ENCODE measurements around the gene SRC. TPM values are rescaled to one million over a fixed set of nuclear protein-coding genes. Genes with fewer than 3 reads are reported as not detected.

SRC gene
- total RNA-seq, 1 donor from 2014 or later, result 15.4 TPM

DNA sequence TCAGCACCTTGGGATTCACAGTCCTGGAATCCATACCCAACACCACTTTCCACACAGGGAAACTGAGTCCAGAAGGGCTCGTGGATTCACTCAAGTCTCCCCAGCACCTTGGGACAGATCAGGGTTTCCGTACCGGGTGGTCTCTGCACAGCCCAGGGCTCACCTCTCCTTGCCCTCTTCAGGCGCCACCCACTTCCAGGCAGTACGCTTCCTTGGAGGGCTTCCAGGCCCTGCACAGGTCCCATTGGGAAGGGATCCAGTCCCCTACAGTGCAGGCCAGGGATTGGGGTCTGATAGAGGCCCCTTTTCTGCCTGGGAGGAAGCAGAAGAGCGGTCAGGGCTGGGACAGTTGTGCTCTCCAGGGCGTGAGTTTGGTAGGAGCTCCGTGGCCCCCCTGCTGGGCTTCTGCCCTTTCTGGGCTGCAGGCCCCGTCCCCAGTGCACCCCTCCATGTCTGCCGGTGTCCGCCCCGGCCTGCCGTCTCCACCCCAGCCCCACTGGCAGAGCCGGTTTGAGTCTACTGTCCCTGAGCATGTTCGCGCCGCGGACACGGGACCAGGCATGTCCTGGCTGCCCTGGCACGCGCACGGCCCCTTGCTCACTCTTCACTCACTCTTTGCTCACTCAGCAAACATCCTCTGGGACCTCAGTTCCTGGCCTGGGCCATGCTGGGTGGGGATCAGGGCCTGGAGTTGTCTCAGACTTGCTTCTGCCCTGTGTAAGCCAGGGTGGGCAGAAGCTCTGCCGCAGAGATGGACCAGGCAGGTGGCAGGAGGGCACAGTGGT lies 12.6 kb downstream of the SRC start:
- Histone ChIP-seq H3K27ac (peak overlapping the region; percentile 20), H3K4me1 (peaks cover 3% of the 10 kb centered on the region), H4K20me1 (ENCODE audit: low read depth) (peaks cover 93% of the 10 kb centered on the region), H3K79me2 (ENCODE audit: low read depth) (peaks cover 81% of the 10 kb centered on the region), H3K9me3 (ENCODE audit: low read depth) (no peaks in the 10 kb centered on the region), H3F3A (ENCODE audit: low read depth) (no peaks in the 10 kb centered on the region), H3K27me3 (no peaks in the 10 kb centered on the region), H3K4me3 (no peak overlapping the region), H3K9ac (no peak overlapping the region), H2AFZ (replicated peaks) (no peak overlapping the region), H3K36me3 (no peaks in the 10 kb centered on the region), H3K4me2 (no peak overlapping the region)
- TF ChIP-seq, protein P1, sequence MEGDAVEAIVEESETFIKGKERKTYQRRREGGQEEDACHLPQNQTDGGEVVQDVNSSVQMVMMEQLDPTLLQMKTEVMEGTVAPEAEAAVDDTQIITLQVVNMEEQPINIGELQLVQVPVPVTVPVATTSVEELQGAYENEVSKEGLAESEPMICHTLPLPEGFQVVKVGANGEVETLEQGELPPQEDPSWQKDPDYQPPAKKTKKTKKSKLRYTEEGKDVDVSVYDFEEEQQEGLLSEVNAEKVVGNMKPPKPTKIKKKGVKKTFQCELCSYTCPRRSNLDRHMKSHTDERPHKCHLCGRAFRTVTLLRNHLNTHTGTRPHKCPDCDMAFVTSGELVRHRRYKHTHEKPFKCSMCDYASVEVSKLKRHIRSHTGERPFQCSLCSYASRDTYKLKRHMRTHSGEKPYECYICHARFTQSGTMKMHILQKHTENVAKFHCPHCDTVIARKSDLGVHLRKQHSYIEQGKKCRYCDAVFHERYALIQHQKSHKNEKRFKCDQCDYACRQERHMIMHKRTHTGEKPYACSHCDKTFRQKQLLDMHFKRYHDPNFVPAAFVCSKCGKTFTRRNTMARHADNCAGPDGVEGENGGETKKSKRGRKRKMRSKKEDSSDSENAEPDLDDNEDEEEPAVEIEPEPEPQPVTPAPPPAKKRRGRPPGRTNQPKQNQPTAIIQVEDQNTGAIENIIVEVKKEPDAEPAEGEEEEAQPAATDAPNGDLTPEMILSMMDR (IDR thresholded peaks at IDR 0.05), result no peak
- TF ChIP-seq EZH2 (IDR thresholded peaks at IDR 0.05) (no peak), EZH2phosphoT487 (IDR thresholded peaks at IDR 0.05) (no peak)
- H3K4me3 Mint-ChIP-seq, result no peak overlapping the region
- peak overlapping the region; percentile 91 for H3K27ac Mint-ChIP-seq
- H3K27me3 Mint-ChIP-seq (ENCODE audit: insufficient read depth, low read depth), result peaks cover 3% of the 10 kb centered on the region
- no peaks in the 10 kb centered on the region for H3K9me3 Mint-ChIP-seq
- no peaks in the 10 kb centered on the region for H3K36me3 Mint-ChIP-seq
- H3K4me1 Mint-ChIP-seq, result peaks cover 24% of the 10 kb centered on the region
- no peak for DNase-seq (ENCODE audit: low spot score)

DNA sequence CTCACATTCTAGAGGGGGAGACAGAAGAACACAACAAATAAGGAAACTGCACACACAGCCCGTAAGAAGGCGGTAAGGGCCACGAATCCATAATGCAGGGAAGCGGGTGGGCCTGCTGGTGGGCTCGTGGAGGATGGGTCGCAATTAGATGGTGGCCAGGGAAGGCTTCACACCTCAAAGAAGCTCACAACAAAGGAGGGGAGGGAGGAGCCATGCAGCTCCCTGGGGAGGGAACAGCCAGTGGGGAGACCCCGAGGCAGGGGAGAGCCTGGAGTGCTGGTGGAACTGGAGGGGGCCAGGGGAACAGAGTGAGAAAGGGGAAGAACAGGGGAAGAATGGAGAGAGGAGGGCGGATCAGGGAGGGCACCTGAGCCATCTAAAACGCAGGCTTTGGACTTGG lies 13.4 kb downstream of the SRC start:
- Histone ChIP-seq H2AFZ (replicated peaks) (no peak overlapping the region), H3K4me3 (no peak overlapping the region), H3F3A (ENCODE audit: low read depth) (no peaks in the 10 kb centered on the region), H3K79me2 (ENCODE audit: low read depth) (peaks cover 73% of the 10 kb centered on the region), H3K4me2 (no peak overlapping the region), H3K4me1 (peaks cover 3% of the 10 kb centered on the region), H3K36me3 (no peaks in the 10 kb centered on the region), H3K27me3 (no peaks in the 10 kb centered on the region), H3K27ac (peak overlapping the region; percentile 34), H3K9me3 (ENCODE audit: low read depth) (no peaks in the 10 kb centered on the region), H4K20me1 (ENCODE audit: low read depth) (peaks cover 93% of the 10 kb centered on the region), H3K9ac (no peak overlapping the region)
- Mint-ChIP-seq H3K4me3 (no peak overlapping the region), H3K9me3 (no peaks in the 10 kb centered on the region), H3K36me3 (no peaks in the 10 kb centered on the region), H3K4me1 (peaks cover 24% of the 10 kb centered on the region), H3K27ac (peak overlapping the region; percentile 91), H3K27me3 (ENCODE audit: insufficient read depth, low read depth) (peaks cover 3% of the 10 kb centered on the region)
- TF ChIP-seq, protein P1 (IDR thresholded peaks at IDR 0.05), result no peak
- TF ChIP-seq EZH2phosphoT487 (IDR thresholded peaks at IDR 0.05) (no peak), EZH2 (IDR thresholded peaks at IDR 0.05) (no peak)
- no peak for DNase-seq (ENCODE audit: low spot score)

DNA sequence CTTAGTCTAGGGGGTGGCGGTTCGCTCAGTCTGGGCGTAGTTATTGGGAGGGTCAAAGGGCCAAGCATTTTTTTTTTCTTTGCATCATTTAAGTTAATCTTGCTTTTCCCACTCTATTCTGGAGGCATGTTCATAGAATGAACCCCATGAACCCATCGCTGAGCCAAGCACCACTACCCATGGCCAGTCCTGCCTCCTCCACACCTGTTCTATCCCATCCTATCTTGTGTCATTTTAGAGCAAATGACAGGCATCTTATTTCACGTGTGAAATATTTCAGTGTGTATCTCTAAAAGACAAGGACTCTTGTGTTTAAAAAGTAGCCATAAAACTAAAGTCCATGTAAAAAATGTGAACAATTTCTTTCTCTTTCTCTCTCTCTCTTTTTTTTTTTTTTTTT lies 13.9 kb downstream of the SRC start:
- Mint-ChIP-seq H3K4me3 (no peak overlapping the region), H3K9me3 (no peaks in the 10 kb centered on the region), H3K27me3 (ENCODE audit: insufficient read depth, low read depth) (peaks cover 3% of the 10 kb centered on the region), H3K27ac (peak overlapping the region; percentile 86), H3K4me1 (peaks cover 26% of the 10 kb centered on the region), H3K36me3 (peaks cover 1% of the 10 kb centered on the region)
- H3K4me1 ChIP-seq, result peaks cover 3% of the 10 kb centered on the region
- no peak overlapping the region for H3K9ac ChIP-seq
- no peak for DNase-seq (ENCODE audit: low spot score)
- H3K27me3 ChIP-seq, result no peaks in the 10 kb centered on the region
- no peaks in the 10 kb centered on the region for H3K9me3 ChIP-seq (ENCODE audit: low read depth)
- peak overlapping the region; percentile 46 for H3K27ac ChIP-seq
- peaks cover 93% of the 10 kb centered on the region for H4K20me1 ChIP-seq (ENCODE audit: low read depth)
- no peak overlapping the region for H2AFZ ChIP-seq (replicated peaks)
- no peaks in the 10 kb centered on the region for H3K36me3 ChIP-seq
- TF ChIP-seq EZH2phosphoT487 (IDR thresholded peaks at IDR 0.05) (no peak), EZH2 (IDR thresholded peaks at IDR 0.05) (no peak)
- TF ChIP-seq, protein P1 (IDR thresholded peaks at IDR 0.05), result no peak
- no peak overlapping the region for H3K4me3 ChIP-seq
- H3K79me2 ChIP-seq (ENCODE audit: low read depth), result peaks cover 68% of the 10 kb centered on the region
- H3F3A ChIP-seq (ENCODE audit: low read depth), result no peaks in the 10 kb centered on the region
- no peak overlapping the region for H3K4me2 ChIP-seq
